ENCODE measurements around the gene PLCB1. TPM values are rescaled to one million over a fixed set of nuclear protein-coding genes. Genes with fewer than 3 reads are reported as not detected.

Gene PLCB1
- total and polyA plus RNA-seq, 2 experiments from 2014 or later = 6.7 to 20.5 TPM

GRCh38 chr20:8507231-8507630 is 375.2 kb downstream of the PLCB1 start:
- Histone ChIP-seq H3K4me3 (no peak overlapping the region), H3K4me1 (ENCODE audit: insufficient read depth) (no peaks in the 10 kb centered on the region), H3K9me2 (replicated peaks; ENCODE audit: insufficient read depth) (no peaks in the 10 kb centered on the region), H3K27me3 (no peaks in the 10 kb centered on the region), H3K36me3 (replicated peaks; ENCODE audit: insufficient read depth, low read depth) (no peaks in the 10 kb centered on the region), H3K4me2 (no peak overlapping the region), H3K79me2 (no peaks in the 10 kb centered on the region), H2AFZ (no peak overlapping the region), H3K27ac (no peak overlapping the region), H3K9me3 (ENCODE audit: low read depth) (no peaks in the 10 kb centered on the region), H4K20me1 (ENCODE audit: insufficient read depth, poor library complexity, severe bottlenecking) (no peaks in the 10 kb centered on the region)
- WGBS (ENCODE audit: low lambda C conversion rate, missing lambda C conversion rate) = 52% methylated on average over 3 of the region's 3 CpGs
- TF ChIP-seq EZH2phosphoT487 (IDR thresholded peaks at IDR 0.05; ENCODE audit: low read depth, severe bottlenecking, unreplicated experiment) (no peak), EZH2 (IDR thresholded peaks at IDR 0.05; ENCODE audit: borderline replicate concordance) (no peak), CTCF (IDR thresholded peaks at IDR 0.05; ENCODE audit: poor library complexity) (no peak)
- DNase-seq (ENCODE audit: low spot score) = no peak

- Histone ChIP-seq H3K36me3 (replicated peaks; ENCODE audit: insufficient read depth, low read depth) (no peaks in the 10 kb centered on the region), H3K4me1 (ENCODE audit: insufficient read depth) (no peaks in the 10 kb centered on the region), H3K4me2 (no peak overlapping the region), H3K79me2 (no peaks in the 10 kb centered on the region), H2AFZ (no peak overlapping the region), H3K4me3 (no peak overlapping the region), H3K9me3 (ENCODE audit: low read depth) (no peaks in the 10 kb centered on the region), H3K27me3 (no peaks in the 10 kb centered on the region), H3K9me2 (replicated peaks; ENCODE audit: insufficient read depth) (no peaks in the 10 kb centered on the region), H3K27ac (no peak overlapping the region), H4K20me1 (ENCODE audit: insufficient read depth, poor library complexity, severe bottlenecking) (no peaks in the 10 kb centered on the region)
- no peak for DNase-seq (ENCODE audit: low spot score)
- WGBS (ENCODE audit: low lambda C conversion rate, missing lambda C conversion rate) = 96% methylated on average over 1 of the region's 1 CpG
- TF ChIP-seq EZH2phosphoT487 (IDR thresholded peaks at IDR 0.05; ENCODE audit: low read depth, severe bottlenecking, unreplicated experiment) (no peak), EZH2 (IDR thresholded peaks at IDR 0.05; ENCODE audit: borderline replicate concordance) (no peak), CTCF (IDR thresholded peaks at IDR 0.05; ENCODE audit: poor library complexity) (no peak)
Measured at GRCh38 chr20:8509809-8510208, 377.7 kb downstream of the PLCB1 start.

GRCh38 chr20:8510808-8511207 is 378.7 kb downstream of the PLCB1 start:
- DNase-seq (ENCODE audit: low spot score) = no peak
- no peaks in the 10 kb centered on the region for H3K4me1 ChIP-seq (ENCODE audit: insufficient read depth)
- H3K9me2 ChIP-seq (replicated peaks; ENCODE audit: insufficient read depth) = no peaks in the 10 kb centered on the region
- no peaks in the 10 kb centered on the region for H3K27me3 ChIP-seq
- H3K79me2 ChIP-seq = no peaks in the 10 kb centered on the region
- H4K20me1 ChIP-seq (ENCODE audit: insufficient read depth, poor library complexity, severe bottlenecking) = no peaks in the 10 kb centered on the region
- no peaks in the 10 kb centered on the region for H3K9me3 ChIP-seq (ENCODE audit: low read depth)
- no peak overlapping the region for H3K4me3 ChIP-seq
- H3K36me3 ChIP-seq (replicated peaks; ENCODE audit: insufficient read depth, low read depth) = no peaks in the 10 kb centered on the region
- TF ChIP-seq EZH2 (IDR thresholded peaks at IDR 0.05; ENCODE audit: borderline replicate concordance) = no peak
- no peak for TF ChIP-seq CTCF (IDR thresholded peaks at IDR 0.05; ENCODE audit: poor library complexity)
- no peak overlapping the region for H2AFZ ChIP-seq
- no peak overlapping the region for H3K4me2 ChIP-seq
- no peak overlapping the region for H3K27ac ChIP-seq

GRCh38 chr20:8512003-8512402 is 379.9 kb downstream of the PLCB1 start:
- no peaks in the 10 kb centered on the region for H3K4me1 ChIP-seq (ENCODE audit: insufficient read depth)
- no peak for DNase-seq (ENCODE audit: low spot score)
- H3K9me2 ChIP-seq (replicated peaks; ENCODE audit: insufficient read depth) = no peaks in the 10 kb centered on the region
- WGBS (ENCODE audit: low lambda C conversion rate, missing lambda C conversion rate) = 66% methylated on average over 5 of the region's 5 CpGs
- H2AFZ ChIP-seq = no peak overlapping the region
- no peaks in the 10 kb centered on the region for H3K27me3 ChIP-seq
- no peaks in the 10 kb centered on the region for H4K20me1 ChIP-seq (ENCODE audit: insufficient read depth, poor library complexity, severe bottlenecking)
- no peak for TF ChIP-seq EZH2 (IDR thresholded peaks at IDR 0.05; ENCODE audit: borderline replicate concordance)
- TF ChIP-seq CTCF (IDR thresholded peaks at IDR 0.05; ENCODE audit: poor library complexity) = no peak
- no peak for TF ChIP-seq EZH2phosphoT487 (IDR thresholded peaks at IDR 0.05; ENCODE audit: low read depth, severe bottlenecking, unreplicated experiment)
- H3K36me3 ChIP-seq (replicated peaks; ENCODE audit: insufficient read depth, low read depth) = no peaks in the 10 kb centered on the region
- H3K79me2 ChIP-seq = no peaks in the 10 kb centered on the region
- no peak overlapping the region for H3K27ac ChIP-seq
- H3K4me2 ChIP-seq = no peak overlapping the region
- no peaks in the 10 kb centered on the region for H3K9me3 ChIP-seq (ENCODE audit: low read depth)
- no peak overlapping the region for H3K4me3 ChIP-seq

Measured in hepatocyte (in vitro differentiated cells).